GM21825 (cell line): ENCODE results near the gene ANTXR1.

Source experiments
- ATAC-seq: cut with Tn5 transposase; IDR thresholded peaks from one replicate; pipeline ENCODE4 v1.9.1; 2021; ENCODE audit warnings: mild to moderate bottlenecking, moderate library complexity; ENCODE audit not compliant: unreplicated experiment

ANTXR1 gene

GRCh38 chr2:69095305-69095704 is 82.3 kb downstream of the ANTXR1 start:
- no peak for ATAC-seq

GRCh38 chr2:69096326-69097095 is 83.5 kb downstream of the ANTXR1 start:
- no peak for ATAC-seq

GRCh38 chr2:69097148-69097610 is 84.2 kb downstream of the ANTXR1 start:
- ATAC-seq, result no peak

GRCh38 chr2:69097891-69098655 is 85.1 kb downstream of the ANTXR1 start:
- ATAC-seq, result no peak

- ATAC-seq, result no peak
These were observed 86.6 kb downstream of the ANTXR1 start for GRCh38 chr2:69099541-69099940.

GRCh38 chr2:69100220-69100723 is 87.3 kb downstream of the ANTXR1 start:
- no peak for ATAC-seq

- ATAC-seq, result no peak
These were observed 89.1 kb downstream of the ANTXR1 start for GRCh38 chr2:69102041-69102593.

- ATAC-seq, result no peak
These were observed 90.4 kb downstream of the ANTXR1 start for GRCh38 chr2:69103419-69103818.

- no peak for ATAC-seq
These were observed 91.3 kb downstream of the ANTXR1 start for GRCh38 chr2:69104261-69104660.

GRCh38 chr2:69109255-69109654 is 96.3 kb downstream of the ANTXR1 start:
- ATAC-seq, result no peak

GRCh38 chr2:69111076-69111475 is 98.1 kb downstream of the ANTXR1 start:
- ATAC-seq, result no peak

GRCh38 chr2:69113627-69114026 is 100.6 kb downstream of the ANTXR1 start:
- ATAC-seq, result no peak

- ATAC-seq, result no peak
These were observed 101.6 kb downstream of the ANTXR1 start for GRCh38 chr2:69114534-69114933.

- no peak for ATAC-seq
These were observed 103.5 kb downstream of the ANTXR1 start for GRCh38 chr2:69116438-69116837.

- ATAC-seq, result no peak
These were observed 105.6 kb downstream of the ANTXR1 start for GRCh38 chr2:69118609-69119008.

GRCh38 chr2:69119104-69119894 is 106.3 kb downstream of the ANTXR1 start:
- ATAC-seq, result no peak

GRCh38 chr2:69122271-69122670 is 109.3 kb downstream of the ANTXR1 start:
- ATAC-seq, result no peak

- no peak for ATAC-seq
These were observed 110.2 kb downstream of the ANTXR1 start for GRCh38 chr2:69123182-69123581.

- no peak for ATAC-seq
These were observed 111.4 kb downstream of the ANTXR1 start for GRCh38 chr2:69124343-69124742.

- ATAC-seq, result no peak
These were observed 112.8 kb downstream of the ANTXR1 start for GRCh38 chr2:69125816-69126215.

- ATAC-seq, result no peak
These were observed 113.4 kb downstream of the ANTXR1 start for GRCh38 chr2:69126341-69126740.
